HG03108 (cell line): ENCODE measurements around the gene VWA8.
"Not testable (repeated sequence)": the region's sequence is repeated elsewhere in the genome, so short reads cannot be mapped to it uniquely, and the experiment has no call there.

Experiments used
- ATAC-seq: cut with Tn5 transposase; IDR thresholded peaks from one replicate; pipeline ENCODE4 v1.9.1; 2021; ENCODE audit warnings: moderate library complexity; ENCODE audit not compliant: unreplicated experiment

VWA8 gene

DNA sequence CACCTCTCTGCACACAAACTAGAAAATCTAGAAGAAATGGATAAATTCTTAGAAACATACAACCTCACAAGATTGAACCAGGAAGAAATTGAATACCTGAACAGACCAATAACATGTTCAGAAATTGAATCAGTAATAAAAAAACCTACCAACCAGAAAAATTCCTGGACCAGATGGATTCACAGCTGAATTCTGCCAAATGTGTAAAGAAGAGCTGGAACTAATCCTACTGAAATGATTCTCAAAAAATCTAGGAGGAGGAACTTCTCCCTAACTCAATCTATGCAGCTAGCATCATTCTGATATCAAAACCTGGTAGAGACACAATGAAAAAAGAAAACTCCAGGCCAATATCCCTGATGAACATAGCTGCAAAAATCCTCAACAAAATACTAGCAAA, 336.9 kb downstream of the VWA8 start:
- ATAC-seq, result no peak

DNA sequence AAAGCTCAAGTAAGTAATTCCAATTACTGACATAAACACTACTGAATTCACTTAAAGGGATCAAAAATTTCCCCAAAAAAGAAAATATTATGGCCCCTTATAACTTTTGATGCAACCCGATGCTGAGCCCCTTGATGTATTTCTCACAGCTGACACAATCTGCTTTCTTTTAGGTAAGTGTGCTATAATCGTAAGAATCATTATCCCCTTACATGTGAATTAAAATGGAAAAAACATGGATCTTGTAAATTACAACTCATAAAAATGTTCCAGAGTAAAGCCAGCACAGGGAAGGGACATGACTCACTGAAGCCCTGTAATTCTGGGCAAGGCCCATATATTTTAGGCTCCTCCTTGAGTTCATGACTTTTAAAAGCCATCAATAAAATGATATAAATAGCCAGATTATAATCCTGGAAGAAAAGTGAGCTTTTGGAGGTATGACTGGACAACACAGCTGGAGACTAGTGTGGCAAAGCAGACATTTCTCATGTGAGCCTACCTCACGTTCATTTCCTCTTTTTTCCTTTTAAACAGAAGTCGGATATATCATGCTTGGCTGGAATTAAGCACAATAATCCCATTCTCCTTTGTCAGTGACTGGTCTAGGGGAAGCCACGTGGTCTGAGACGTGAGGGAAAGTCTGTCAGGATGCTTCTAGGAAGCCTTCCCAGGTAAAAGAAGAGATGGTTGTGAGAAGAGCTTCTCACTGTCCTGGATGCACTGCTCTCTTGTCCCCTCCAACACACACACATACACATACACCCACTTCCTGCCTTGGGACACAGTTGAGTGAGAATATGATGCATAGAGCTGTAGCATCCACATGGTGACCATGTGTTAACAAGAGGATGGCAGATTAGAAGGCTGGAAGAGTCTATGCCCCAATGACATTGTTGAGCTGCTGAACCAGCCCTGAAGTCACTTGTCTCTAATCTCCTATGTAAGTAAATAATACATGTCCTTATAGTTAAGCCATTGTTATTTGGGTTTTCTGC, 338.2 kb downstream of the VWA8 start:
- no peak for ATAC-seq

DNA sequence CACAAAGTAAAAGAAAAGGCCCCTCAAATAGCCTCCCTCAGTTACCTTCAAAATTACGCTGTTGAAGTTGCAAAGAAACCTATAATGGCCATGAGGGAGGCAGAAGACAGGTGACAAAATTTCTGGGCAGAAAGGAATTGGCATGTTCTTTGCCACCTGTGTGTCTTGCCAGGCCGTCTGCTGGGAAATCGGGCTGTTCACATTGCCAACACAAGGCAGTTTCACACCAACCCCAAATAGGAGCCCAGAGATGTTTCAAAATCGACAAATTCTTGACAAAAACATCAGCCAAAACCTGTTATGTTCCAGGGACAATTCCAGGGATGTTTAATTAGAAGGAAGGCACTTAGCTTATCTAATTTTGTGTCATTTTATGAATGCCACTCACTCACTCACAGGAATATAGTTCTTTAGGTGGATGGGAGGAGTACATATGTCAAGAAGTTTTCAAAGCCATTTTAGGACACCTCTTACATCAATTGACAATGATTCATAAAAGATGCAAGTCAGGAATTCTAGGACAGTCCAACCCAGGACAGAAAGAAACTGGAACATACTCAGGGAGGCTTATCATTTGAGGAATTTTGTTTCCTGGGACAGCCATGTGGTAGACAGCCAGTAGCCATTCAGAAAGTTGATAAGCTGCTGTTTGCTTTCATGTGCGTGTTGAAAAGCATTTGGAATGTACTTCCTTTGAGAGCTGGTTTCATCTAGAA, 339.0 kb downstream of the VWA8 start:
- ATAC-seq, result no peak

DNA sequence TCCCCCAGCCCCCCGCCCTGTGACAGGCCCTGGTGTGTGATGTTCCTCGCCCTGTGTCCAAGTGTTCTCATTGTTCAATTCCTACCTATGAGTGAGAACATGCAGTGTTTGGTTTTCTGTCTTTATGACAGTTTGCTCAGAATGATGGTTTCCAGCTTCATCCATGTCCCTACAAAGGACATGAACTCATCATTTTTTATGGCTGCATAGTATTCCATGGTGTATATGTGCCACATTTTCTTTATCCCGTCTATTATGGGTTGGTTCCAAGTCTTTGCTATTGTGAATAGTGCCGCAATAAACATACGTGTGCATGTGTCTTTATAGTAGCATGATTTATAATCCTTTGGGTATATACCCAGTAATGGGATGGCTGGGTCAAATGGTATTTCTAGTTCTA, 343.3 kb downstream of the VWA8 start:
- ATAC-seq, result not testable (repeated sequence)

DNA sequence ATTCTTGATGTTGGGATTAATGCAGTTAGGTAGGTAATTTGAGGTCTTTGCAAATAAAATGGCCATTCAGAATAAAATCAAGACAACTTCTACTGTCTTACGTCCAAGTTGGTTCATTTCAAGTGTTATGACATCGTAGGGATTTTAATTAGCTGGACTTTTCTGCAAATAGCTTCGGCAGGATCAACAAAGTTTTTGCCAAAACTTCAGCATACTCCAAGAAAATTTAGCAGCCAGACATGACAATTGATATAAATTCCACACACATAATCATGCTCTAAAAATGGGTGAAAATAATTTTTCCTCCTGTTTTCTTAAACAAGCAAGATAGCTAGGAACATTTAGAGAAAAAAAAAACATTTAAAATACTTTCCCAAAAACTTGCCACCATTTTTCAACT, 344.8 kb downstream of the VWA8 start:
- ATAC-seq, result no peak

DNA sequence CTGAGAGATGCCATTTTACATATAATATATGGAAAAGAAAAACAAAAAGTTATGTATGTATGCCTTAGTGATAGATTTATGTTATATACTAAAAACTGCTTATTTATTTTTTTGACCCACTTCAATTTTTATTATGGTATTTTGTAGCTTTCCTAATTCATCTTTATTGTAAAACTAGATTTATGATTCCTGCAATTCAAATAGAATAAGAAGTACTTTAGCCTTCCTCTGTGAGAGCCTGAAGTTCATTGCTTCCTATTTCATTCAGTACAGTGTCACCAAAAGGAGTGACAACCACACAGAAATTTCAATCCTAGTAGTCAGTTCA, 345.4 kb downstream of the VWA8 start:
- ATAC-seq, result no peak

DNA sequence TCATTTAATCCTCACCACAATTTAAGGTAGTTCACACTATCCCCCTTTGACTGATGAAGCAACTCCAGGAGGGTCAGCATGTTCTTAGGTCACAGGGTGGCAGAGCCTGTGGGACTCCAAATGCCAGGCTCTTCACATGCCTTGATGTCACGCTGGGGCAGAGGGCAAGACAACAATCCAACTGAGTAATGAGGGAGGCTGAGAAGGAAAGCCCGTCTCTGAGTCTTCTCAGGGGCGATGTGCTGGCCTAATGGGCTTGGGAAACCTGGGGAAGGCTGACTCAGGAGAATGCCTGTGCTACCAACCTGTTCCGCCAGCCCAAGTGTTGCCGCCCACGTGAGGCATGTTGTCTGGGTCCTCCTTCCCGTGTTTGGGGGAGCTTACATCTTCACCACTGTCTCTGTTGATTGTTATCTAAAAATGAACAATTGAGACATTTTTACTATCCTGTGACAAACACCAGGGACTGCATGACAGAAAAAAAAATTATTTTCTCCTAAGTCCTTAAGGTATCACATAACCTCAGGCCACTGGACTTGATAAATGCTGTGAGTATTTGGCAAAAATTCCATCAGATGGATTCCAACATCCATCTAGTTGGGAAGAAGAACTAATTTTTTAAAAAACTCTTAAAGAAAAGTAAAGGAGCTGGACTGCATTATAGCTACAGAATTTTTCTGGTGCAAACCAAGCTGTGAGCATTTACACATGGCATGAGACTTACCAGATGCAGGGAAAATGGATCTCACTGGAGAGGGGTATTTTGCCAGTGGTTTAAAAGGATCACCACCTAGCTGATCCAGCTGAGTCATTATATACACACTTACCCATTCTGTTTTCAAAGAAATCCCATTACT, 346.0 kb downstream of the VWA8 start:
- ATAC-seq, result no peak

DNA sequence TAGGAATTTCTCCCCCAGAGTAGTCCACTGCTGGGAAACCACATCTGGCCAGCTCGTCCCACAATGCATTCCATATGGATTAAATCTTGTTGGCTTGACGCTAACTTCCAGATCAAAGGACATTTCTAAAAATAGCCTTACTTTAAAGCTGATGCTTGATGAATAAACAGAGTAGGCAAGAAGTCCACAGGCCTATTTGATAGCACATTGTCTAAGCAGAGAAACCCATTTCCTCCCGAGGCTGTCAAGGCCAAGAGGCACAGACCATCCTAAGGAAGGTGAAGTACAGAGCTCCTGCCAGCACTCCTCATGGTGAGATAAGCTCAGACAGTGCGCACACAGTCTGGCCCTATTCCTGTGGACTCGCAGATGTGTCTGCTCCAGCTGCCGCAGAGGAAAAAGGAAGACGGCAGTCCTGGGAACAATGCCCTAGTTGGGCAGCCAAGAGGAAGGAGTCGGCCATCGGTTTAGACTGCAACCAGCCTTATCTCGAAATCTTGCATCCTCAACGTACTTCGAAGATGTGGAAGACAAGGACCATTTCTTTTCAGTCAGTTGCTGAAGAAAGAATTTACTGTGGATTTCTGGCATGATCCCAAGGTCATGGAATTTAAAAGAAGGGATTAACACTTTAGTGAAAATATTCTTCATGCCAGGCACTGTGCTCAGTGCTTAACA, 346.8 kb downstream of the VWA8 start:
- no peak for ATAC-seq

DNA sequence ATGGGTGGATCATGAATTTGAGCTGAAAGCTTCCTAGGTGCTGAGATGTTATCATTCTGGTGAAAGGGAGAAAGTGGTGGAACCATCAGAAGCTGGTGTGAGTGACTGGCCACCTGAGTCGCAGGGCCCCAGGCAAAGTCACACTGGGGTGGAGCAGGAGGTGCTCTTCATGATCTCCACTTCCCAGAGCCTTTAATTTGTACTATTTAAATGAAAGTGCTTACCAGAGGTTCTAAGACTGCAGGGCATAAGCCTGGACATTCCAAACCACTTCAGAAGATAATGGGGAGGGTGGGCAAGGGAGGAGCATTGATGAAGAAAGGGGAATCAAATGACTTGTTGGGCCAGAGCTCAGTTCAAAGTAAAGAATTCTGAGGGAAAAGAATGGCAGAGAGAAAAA, 347.4 kb downstream of the VWA8 start:
- ATAC-seq, result no peak

DNA sequence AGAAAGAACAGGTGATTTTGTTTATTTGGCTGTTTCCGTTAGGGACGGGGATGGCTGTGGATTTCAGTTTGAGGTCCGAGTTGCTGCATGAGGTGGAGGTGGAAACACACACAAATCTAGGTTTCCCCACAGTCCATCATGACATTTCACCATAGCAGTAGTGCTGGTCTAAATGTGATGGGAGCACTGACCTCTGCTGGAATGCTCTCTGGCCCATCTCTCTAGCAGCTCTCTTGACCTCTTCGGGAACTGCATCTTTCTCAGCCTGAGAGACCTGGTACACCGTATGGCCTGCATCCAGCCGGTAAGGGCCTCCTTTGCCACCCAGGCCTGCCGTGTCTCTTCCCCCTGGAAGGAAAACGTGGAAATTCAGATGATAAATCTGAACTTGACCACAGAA, 349.5 kb downstream of the VWA8 start:
- no peak for ATAC-seq

DNA sequence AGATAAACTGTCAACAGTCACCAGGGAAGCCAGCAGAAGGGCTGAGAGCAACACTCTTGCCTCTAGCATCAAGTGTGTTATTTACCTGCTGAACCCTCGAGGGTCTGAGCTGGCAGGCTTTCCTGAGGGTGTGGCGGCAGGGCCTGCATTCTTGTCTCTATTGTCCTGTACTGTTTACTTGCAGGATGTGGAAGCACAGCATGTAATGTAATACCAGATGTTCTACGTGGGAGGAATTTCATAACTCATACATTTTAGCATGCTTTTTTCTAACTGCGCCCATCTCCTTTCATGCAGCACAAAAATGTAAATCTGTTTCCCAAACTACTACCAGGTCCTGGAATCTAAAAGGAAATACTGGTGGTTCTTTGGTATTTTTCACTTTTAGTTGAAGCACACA, 350.5 kb downstream of the VWA8 start:
- no peak for ATAC-seq

DNA sequence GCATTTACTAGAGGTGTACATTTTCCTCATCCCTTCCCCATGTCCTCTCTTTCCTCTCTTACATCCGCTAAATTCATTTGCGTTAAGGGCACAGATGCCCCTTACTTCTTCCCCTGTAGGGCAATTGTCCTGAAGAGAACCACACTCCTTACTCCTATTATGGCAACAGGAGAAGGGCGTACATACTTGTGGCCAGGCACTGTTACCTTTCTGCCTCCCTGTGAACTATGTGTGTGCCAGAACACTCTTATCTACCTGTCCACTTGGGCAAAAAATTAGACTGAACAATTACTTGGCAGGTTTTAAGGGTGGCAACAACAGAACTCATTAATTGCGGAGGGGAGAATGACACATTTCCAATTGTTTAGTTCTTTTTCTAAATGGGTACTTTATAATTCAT, 351.1 kb downstream of the VWA8 start:
- no peak for ATAC-seq

DNA sequence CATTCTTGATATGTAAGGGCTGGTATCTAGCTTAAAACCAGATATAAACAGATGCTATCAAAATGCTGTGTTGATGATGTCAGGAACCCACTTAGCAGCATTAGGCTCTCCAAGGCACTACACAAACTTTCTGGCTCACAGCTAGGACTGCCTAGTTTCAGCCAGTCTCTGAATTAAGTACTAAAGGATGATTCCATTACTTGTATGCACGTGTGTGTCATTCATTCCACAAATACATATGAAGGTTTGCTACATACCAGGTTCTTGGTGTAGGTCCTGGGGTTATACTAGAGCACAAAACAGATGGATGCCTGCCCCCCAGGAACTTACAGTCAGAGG, 352.1 kb downstream of the VWA8 start:
- no peak for ATAC-seq

DNA sequence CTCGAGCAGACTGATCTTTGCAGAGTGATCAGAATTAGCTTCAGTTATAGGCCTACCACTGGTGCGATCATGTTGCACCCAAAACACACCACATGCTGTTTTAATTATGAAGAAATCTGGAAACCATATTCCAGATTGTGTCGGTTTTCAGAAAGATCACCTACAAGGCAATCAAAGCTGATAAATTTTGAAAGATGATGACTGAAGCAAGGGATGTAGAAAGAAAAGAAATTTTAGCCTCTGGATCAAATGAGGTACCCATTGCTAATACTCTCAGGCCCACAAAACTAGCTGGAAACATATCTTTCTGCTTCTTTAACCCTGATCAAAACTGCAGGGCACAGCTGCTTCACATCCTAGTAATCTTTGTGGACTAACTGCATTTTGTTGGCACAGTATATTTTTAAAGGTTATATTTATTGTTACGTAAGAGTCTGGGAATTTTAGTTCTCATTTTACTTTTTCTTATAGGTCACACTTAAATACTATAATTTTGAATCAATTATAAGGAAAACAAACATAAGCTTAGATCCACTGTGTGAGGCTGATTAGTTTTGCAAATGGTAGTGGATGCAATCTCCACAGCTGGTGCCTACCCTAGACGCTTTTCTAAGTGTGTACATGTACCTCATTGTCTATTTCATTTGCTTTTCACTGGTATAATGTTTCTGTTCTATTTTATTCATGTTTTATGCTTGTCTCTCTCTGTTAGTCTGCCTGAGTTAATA, 352.6 kb downstream of the VWA8 start:
- ATAC-seq, result no peak

DNA sequence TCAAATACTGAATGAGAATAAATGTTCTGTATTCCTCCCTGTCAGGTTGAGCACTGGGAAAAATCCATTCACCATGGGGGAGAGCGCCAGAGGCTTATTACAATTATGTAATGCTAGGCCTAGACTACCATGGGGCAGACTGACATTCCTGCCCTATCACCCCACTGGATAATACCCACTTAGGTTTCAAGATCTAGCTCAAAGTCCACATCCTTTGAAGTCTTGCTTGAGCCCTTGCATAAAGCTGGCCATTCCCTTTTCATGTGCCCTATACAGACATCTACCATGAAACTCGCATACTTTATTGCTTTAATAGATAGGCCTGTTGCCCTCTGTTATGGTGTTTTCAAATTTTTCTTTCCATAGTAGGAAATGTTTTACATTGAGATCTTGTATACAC, 354.3 kb downstream of the VWA8 start:
- ATAC-seq, result no peak

DNA sequence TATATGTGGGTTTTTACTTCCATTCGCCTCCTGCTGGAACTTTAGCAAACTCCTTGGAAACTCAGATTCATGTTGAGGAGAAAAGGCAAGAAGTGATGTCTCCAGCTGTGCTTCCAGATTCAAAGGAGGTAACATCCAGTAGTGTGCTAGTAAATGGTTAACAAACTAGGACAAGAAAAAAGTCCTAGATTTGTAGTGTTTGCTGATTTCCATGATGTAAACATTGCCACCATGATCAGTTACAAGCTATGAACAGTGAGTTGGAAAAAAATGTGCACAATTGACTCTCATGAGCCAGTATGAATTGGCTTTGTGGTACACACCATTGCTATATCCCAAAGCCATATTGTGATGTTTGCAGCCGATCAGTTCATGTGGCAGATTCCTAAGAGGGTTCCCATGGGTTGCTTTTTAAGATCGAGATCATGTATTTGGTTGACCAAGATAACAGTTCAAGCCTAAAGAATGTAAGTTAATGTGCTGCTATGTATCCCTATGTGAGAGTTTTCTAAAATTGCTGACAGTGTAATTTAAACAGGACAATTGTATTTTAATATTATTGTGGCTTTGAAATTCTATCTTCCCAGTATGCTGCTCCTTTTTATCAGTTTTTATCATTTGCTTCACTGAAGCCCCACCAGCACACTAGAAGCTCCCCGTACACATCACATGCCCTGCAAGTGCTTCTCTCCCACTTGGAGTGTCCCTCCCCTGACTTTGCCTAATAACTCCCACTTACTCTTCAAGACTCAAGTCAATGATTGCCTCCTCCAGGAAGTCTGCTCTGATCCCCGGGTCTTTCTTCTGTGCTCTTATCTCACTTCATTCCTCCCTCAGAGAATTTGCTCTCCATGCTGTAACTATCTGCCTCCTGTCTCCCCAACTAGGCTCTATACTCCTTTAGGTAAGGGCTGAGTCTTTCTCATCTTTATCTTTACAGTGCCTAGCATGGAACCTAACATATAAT, 355.3 kb downstream of the VWA8 start:
- ATAC-seq, result no peak

DNA sequence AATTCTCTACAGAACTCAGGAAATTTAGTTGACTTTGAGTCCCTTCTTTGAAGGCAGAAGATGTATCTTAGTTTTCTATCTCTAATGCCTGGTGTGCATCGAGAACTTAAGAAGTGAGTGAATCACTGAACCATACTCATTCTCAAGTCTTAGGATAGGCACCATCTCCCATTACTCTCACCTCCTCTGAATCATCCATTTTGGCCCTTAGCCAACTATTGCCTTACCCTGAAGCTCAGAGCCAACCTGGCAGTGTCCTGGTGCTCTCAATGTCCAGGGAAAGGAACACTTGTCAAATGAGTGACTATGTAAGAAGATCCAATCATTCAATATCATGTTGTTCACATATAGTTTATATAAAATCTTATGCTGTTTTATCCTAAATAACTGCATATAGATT, 357.0 kb downstream of the VWA8 start:
- no peak for ATAC-seq

DNA sequence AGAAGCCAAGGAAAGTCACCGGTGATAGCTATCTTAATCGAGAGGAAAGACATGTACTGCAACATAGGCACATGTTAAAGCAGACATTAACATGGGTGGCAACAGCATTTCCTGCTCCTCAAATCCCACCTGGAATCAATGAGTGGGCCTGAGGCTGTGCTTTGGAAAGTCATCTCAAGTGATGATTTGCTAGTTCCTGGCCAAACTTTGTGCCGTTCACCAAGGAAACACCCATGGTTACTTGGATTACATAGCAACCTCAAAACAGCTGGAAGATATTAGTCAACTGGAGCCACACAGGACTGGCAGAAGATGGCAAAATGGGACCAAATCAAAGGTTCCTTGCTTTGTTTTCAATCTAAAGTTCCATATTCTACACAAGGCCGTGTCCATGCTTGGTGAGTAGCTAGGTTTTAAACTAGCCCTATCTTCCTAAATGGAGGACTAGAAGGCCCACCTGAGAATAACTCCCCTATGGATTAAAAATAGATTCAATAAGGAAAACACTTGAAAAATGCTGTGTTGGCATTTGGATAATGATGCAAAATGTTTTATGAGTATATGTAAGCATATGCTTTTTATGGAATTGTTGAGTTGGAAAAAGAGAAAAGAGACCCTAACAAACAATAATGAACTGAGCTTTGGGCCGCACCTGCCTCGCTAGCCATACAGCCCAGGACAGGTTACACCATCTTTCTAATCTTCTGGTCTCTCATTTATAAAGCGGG, 359.0 kb downstream of the VWA8 start:
- no peak for ATAC-seq

DNA sequence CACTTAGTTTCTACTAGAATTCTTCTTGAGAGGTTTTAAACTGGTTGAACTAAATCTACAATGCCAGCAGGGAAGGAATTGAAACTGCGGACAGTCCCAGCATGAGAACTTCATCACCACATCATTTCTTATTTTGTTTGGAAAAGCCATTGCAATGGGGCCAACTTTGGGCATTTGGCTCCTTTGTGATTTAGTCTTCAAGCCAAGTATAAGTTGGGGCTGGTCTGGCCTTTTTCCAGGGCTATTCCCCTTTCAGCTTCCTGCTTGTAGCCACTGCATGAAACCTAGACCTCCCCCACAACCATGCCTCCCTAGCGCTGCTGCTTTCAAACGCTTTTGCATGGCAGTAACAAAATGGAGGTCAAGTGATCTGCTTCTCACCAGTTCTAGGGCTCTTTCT, 361.3 kb downstream of the VWA8 start:
- ATAC-seq, result no peak
